MCF 10A (cell line): ENCODE data around the gene RFTN2. TPM values are rescaled to one million over a fixed set of nuclear protein-coding genes. Genes with fewer than 3 reads are reported as not detected.

Source experiments
- BruUV-seq: library from RNA; stranded (reverse); fragments of 400-500 nt; replicated peaks from 2 replicates; lab custom pipeline; 2021; lab: Mats Ljungman, UMichigan
- CTCF ChIA-PET: fragments of 300-600 bp; sonication (Branson Sonifier 250); formaldehyde crosslinking; extraction: SDS; loops from one replicate; lab custom pipeline; 2021; ENCODE audit warnings: antibody characterized with exemption, inconsistent platforms; lab: Yijun Ruan, JAX
- POLR2A ChIA-PET: fragments of 300-600, 350-650 bp; sonication (Branson Sonifier 250); formaldehyde crosslinking; extraction: SDS; loops from one replicate; lab custom pipeline; 2020; ENCODE audit warnings: antibody characterized with exemption, inconsistent platforms; lab: Yijun Ruan, JAX
- DNase-seq: peaks from one replicate; pipeline ENCODE4 v3.0.0-alpha.2; 2018; ENCODE audit not compliant: unreplicated experiment
- H3K27ac Mint-ChIP-seq: one replicate; pipeline ENCODE4 v1.8.0; 2022; ENCODE audit warnings: mild to moderate bottlenecking, low read depth, mixed read lengths; ENCODE audit not compliant: unreplicated experiment
- H3K27me3 Mint-ChIP-seq: one replicate; pipeline ENCODE4 v1.8.0; 2022; ENCODE audit warnings: mixed read lengths; ENCODE audit not compliant: insufficient read depth, unreplicated experiment
- H3K36me3 Mint-ChIP-seq: one replicate; pipeline ENCODE4 v1.8.0; 2022; ENCODE audit warnings: mild to moderate bottlenecking, moderate library complexity, mixed read lengths; ENCODE audit not compliant: insufficient read depth, unreplicated experiment
- H3K4me1 Mint-ChIP-seq: one replicate; pipeline ENCODE4 v1.8.0; 2022; ENCODE audit warnings: mixed read lengths; ENCODE audit not compliant: insufficient read depth, unreplicated experiment
- H3K4me3 Mint-ChIP-seq: one replicate; pipeline ENCODE4 v1.8.0; 2022; ENCODE audit warnings: mild to moderate bottlenecking, moderate library complexity, mixed read lengths; ENCODE audit not compliant: unreplicated experiment
- H3K9me3 Mint-ChIP-seq: one replicate; pipeline ENCODE4 v1.8.0; 2022; ENCODE audit warnings: mixed read lengths; ENCODE audit not compliant: unreplicated experiment
- CTCF ChIP-seq: fragments of 200-600 bp; IDR thresholded peaks from one replicate; pipeline ENCODE4 v1.8.0; 2022; ENCODE audit warnings: antibody characterized with exemption, mild to moderate bottlenecking; ENCODE audit not compliant: unreplicated experiment
- intact Hi-C: fragments of 100-400 bp; cut with micrococcal nuclease; formaldehyde crosslinking; loops from 2 replicates; pipeline ENCODE4 v1.14.1; 2022
- total RNA-seq: library from RNA; stranded (reverse); gene quantifications from 2 replicates; pipeline ENCODE4 v1.2.3, GENCODE V29; 2022

Gene RFTN2
- total RNA-seq, 1 experiment from 2014 or later: not detected

GRCh38 chr2:197577446-197577845 lies 97.9 kb downstream of the RFTN2 start:
- H3K36me3 Mint-ChIP-seq: no peaks in the 10 kb centered on the region
- POLR2A ChIA-PET: interaction anchor here (1.3 to 3.9 kb wide), 4 partner anchors 17 to 78 kb away, joined by 5 to 42 read pairs (median 10); partner anchors contain the start of genes HSPD1 and HSPE1
- BruUV-seq: no TSS peak
- no peaks in the 10 kb centered on the region for H3K27me3 Mint-ChIP-seq
- no peak overlapping the region for H3K4me3 Mint-ChIP-seq
- intact Hi-C loops: no loop called here
- no peak for DNase-seq
- H3K9me3 Mint-ChIP-seq: peaks cover 8% of the 10 kb centered on the region
- TF ChIP-seq CTCF: no peak
- H3K4me1 Mint-ChIP-seq: peaks cover 12% of the 10 kb centered on the region
- H3K27ac Mint-ChIP-seq: peak overlapping the region; percentile 6
- CTCF ChIA-PET: interaction anchor here (1.4 to 3.4 kb wide), 4 partner anchors 19 to 45 kb away, joined by 3 to 18 read pairs (median 10); no protein-coding TSS in a partner anchor

DNA sequence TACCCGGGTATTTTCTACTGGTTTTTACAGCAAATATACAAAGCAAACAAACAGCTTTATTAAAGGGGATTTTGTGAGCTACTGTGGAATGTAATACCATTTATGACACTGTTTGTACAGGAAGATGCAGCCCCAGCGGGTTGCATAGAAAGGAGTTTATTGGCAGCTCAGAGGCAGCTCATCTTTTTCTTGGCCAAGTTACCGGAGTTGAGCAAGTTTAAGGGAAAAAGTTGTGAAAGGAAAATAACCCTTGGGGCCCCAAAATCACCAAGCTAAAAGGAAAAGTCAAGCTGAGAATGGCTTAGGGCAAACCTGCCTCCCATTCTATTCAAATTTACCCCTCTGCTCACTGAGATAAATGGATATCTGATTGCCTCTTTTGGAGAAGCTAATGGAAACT lies 98.8 kb downstream of the RFTN2 start:
- DNase-seq: peak; percentile 93
- Mint-ChIP-seq H3K27ac (peak overlapping the region; percentile 6), H3K9me3 (peaks cover 8% of the 10 kb centered on the region), H3K4me3 (no peak overlapping the region), H3K4me1 (peaks cover 12% of the 10 kb centered on the region), H3K36me3 (peaks cover 5% of the 10 kb centered on the region), H3K27me3 (no peaks in the 10 kb centered on the region)
- POLR2A ChIA-PET: interaction anchor here (0.7 to 3.9 kb wide), 17 partner anchors 12 to 144 kb away, joined by 3 to 42 read pairs (median 4); partner anchors contain the start of genes COQ10B, HSPD1, HSPE1 and MOB4
- no peak for TF ChIP-seq CTCF
- CTCF ChIA-PET: interaction anchor here (0.6 to 3.4 kb wide), 9 partner anchors 17 to 1750 kb away, joined by 3 to 18 read pairs (median 3); no protein-coding TSS in a partner anchor
- no TSS peak for BruUV-seq
- intact Hi-C loops: no loop called here

GRCh38 chr2:197575987-197576386 lies 99.4 kb downstream of the RFTN2 start:
- no TSS peak for BruUV-seq
- POLR2A ChIA-PET: interaction anchor here (1.0 to 3.9 kb wide), 17 partner anchors 13 to 143 kb away, joined by 3 to 42 read pairs (median 4); partner anchors contain the start of genes COQ10B, HSPD1, HSPE1 and MOB4
- no peak for TF ChIP-seq CTCF
- Mint-ChIP-seq H3K4me1 (peaks cover 12% of the 10 kb centered on the region), H3K36me3 (peaks cover 7% of the 10 kb centered on the region), H3K4me3 (no peak overlapping the region), H3K9me3 (peaks cover 8% of the 10 kb centered on the region), H3K27ac (peak overlapping the region; percentile 6), H3K27me3 (no peaks in the 10 kb centered on the region)
- intact Hi-C loops: no loop called here
- CTCF ChIA-PET: interaction anchor here (0.5 to 3.4 kb wide), 11 partner anchors 14 to 1751 kb away, joined by 3 to 18 read pairs (median 3); no protein-coding TSS in a partner anchor
- peak; percentile 88 for DNase-seq

GRCh38 chr2:197573608-197574007 lies 101.8 kb downstream of the RFTN2 start:
- POLR2A ChIA-PET: interaction anchor here (0.6 to 3.5 kb wide), 3 partner anchors 26 to 57 kb away, joined by 3 to 28 read pairs (median 3); partner anchors contain the start of gene MOB4
- CTCF ChIA-PET: interaction anchor here (1.7 kb wide), 1 partner anchor 23 kb away, joined by 5 read pairs; no protein-coding TSS in a partner anchor
- no peak for TF ChIP-seq CTCF
- peaks cover 12% of the 10 kb centered on the region for H3K4me1 Mint-ChIP-seq
- intact Hi-C loops: no loop called here
- H3K4me3 Mint-ChIP-seq: no peak overlapping the region
- H3K27ac Mint-ChIP-seq: no peak overlapping the region
- peaks cover 8% of the 10 kb centered on the region for H3K9me3 Mint-ChIP-seq
- no peak for DNase-seq
- H3K27me3 Mint-ChIP-seq: no peaks in the 10 kb centered on the region
- H3K36me3 Mint-ChIP-seq: peaks cover 10% of the 10 kb centered on the region
- no TSS peak for BruUV-seq
